PC-9 (cell line): ENCODE results near the gene PRKG1. TPM values are rescaled to one million over a fixed set of nuclear protein-coding genes. Genes with fewer than 3 reads are reported as not detected.

Experiments
- BruUV-seq: library from RNA; stranded (reverse); fragments of 400-500 nt; replicated peaks from 2 replicates; lab custom pipeline; 2021; lab: Mats Ljungman, UMichigan
- CTCF ChIA-PET: fragments of 300-600 bp; sonication (Branson Sonifier 250); formaldehyde crosslinking; loops from one replicate; lab custom pipeline; 2022; ENCODE audit warnings: antibody characterized with exemption; lab: Charles Lee
- POLR2A ChIA-PET: fragments of 300-600 bp; sonication (Branson Sonifier 250); formaldehyde crosslinking; loops from one replicate; lab custom pipeline; 2022; ENCODE audit warnings: antibody characterized with exemption; ENCODE audit not compliant: unreplicated experiment; lab: Charles Lee
- DNase-seq, 2 experiments: peaks; one replicate each; pipeline versions ENCODE4 v3.0.0 to v3.0.0-alpha.2; 2015 to 2022; ENCODE audit warnings: mixed read lengths in 1 of 2
- H2AFZ ChIP-seq: fragments of 200-600 bp; sonication (generic); 2 replicates; pipeline ENCODE4 v1.8.1; 2017; ENCODE audit warnings: antibody characterized with exemption
- H3F3A ChIP-seq: fragments of 200-600 bp; sonication (generic); 2 replicates; pipeline ENCODE4 v1.8.1; 2017; ENCODE audit warnings: antibody characterized with exemption, mild to moderate bottlenecking, low read depth; ENCODE audit not compliant: insufficient read depth
- H3K27ac ChIP-seq: fragments of 200-600 bp; sonication (generic); 2 replicates; pipeline ENCODE4 v1.6.1; 2016; ENCODE audit warnings: mixed run types
- H3K27me3 ChIP-seq: fragments of 200-600 bp; sonication (generic); 2 replicates; pipeline ENCODE4 v1.6.1; 2016; ENCODE audit warnings: low read depth, mixed run types; ENCODE audit not compliant: insufficient read depth
- H3K36me3 ChIP-seq: fragments of 200-600 bp; sonication (generic); 2 replicates; pipeline ENCODE4 v1.6.1; 2016; ENCODE audit warnings: low read depth, mixed run types
- H3K4me1 ChIP-seq: fragments of 200-600 bp; sonication (generic); replicated peaks from 2 replicates; pipeline ENCODE4 v1.6.1; 2016; ENCODE audit warnings: mixed run types; ENCODE audit not compliant: insufficient read depth
- H3K4me2 ChIP-seq: fragments of 200-600 bp; sonication (generic); 2 replicates; pipeline ENCODE4 v1.6.1; 2017; ENCODE audit warnings: mixed run types
- H3K4me3 ChIP-seq: fragments of 200-600 bp; sonication (generic); 2 replicates; pipeline ENCODE4 v1.6.1; 2016; ENCODE audit warnings: mixed run types
- H3K79me2 ChIP-seq: fragments of 200-600 bp; sonication (generic); 2 replicates; pipeline ENCODE4 v1.6.1; 2017; ENCODE audit warnings: low read depth, mixed run types
- H3K9me2 ChIP-seq: fragments of 200-600 bp; sonication (generic); 2 replicates; pipeline ENCODE4 v1.8.1; 2017; ENCODE audit warnings: mild to moderate bottlenecking; ENCODE audit not compliant: insufficient read depth
- H3K9me3 ChIP-seq: fragments of 200-600 bp; sonication (generic); 2 replicates; pipeline ENCODE4 v1.8.1; 2016; ENCODE audit warnings: low read depth; ENCODE audit not compliant: insufficient read depth
- H4K20me1 ChIP-seq: fragments of 200-600 bp; sonication (generic); 2 replicates; pipeline ENCODE4 v1.8.1; 2017; ENCODE audit not compliant: insufficient read depth
- EZH2 ChIP-seq: fragments of 200-600 bp; sonication (generic); IDR thresholded peaks from 2 replicates; pipeline ENCODE4 v1.8.0; 2017; ENCODE audit warnings: antibody characterized with exemption, low read depth
- intact Hi-C: fragments of 100-400 bp; cut with micrococcal nuclease; formaldehyde crosslinking; loops from one replicate; pipeline ENCODE4 v1.10.0; 2022; ENCODE audit not compliant: unreplicated experiment
- total RNA-seq: library from RNA; stranded (reverse); gene quantifications from 2 replicates; pipeline ENCODE4 v1.2.3, GENCODE V29; 2021
- TF ChIP-seq, protein P1 (sequence below): fragments of 200-600 bp; sonication (generic); conservative IDR thresholded peaks from 2 replicates; pipeline ENCODE4 v1.6.1; 2017; ENCODE audit warnings: mixed run types, antibody characterized with exemption, mild to moderate bottlenecking, moderate library complexity

The PRKG1 gene
- total RNA-seq, 1 experiment from 2014 or later, result 0.70 TPM

DNA sequence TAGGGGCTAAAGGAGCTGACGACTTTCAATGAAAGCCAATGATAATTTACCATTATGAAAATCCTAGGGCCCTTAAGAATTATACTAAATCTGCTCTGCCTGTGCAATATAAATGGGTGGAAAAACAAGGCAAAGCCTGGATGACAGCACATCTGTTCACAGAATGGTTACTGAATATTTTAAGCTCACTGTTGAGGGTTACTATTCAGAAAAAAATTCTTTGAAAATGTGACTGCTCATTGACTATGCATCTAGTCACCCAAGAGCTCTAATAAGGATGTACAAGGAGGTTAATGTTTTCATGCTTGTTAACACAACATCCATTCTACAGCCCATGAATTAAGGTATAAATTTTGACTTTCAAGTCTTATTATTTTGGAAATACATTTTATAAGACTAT is 1248.6 kb downstream of the PRKG1 start:
- no peaks in the 10 kb centered on the region for H3K79me2 ChIP-seq
- H3K27ac ChIP-seq, result no peak overlapping the region
- no peak overlapping the region for H3K4me2 ChIP-seq
- ChIA-PET POLR2A (interaction anchor here (0.5 kb wide), 1 partner anchor 132 kb away, joined by 3 read pairs; no protein-coding TSS in a partner anchor), CTCF (no interaction called here)
- DNase-seq, result no peak
- intact Hi-C loops, result no loop called here
- H3K4me1 ChIP-seq, result peaks cover 26% of the 10 kb centered on the region
- H4K20me1 ChIP-seq, result no peaks in the 10 kb centered on the region
- H3K9me2 ChIP-seq, result no peaks in the 10 kb centered on the region
- no TSS peak for BruUV-seq
- no peak overlapping the region for H2AFZ ChIP-seq
- H3K27me3 ChIP-seq, result no peaks in the 10 kb centered on the region
- H3K36me3 ChIP-seq, result 0 out of 2 replicates have a peak, but pooled peaks cover 8% of the 10 kb centered on the region
- H3F3A ChIP-seq, result peaks cover 27% of the 10 kb centered on the region
- H3K9me3 ChIP-seq, result peaks cover 18% of the 10 kb centered on the region; the same call in 1 of the 2 replicates
- TF ChIP-seq, protein P1, sequence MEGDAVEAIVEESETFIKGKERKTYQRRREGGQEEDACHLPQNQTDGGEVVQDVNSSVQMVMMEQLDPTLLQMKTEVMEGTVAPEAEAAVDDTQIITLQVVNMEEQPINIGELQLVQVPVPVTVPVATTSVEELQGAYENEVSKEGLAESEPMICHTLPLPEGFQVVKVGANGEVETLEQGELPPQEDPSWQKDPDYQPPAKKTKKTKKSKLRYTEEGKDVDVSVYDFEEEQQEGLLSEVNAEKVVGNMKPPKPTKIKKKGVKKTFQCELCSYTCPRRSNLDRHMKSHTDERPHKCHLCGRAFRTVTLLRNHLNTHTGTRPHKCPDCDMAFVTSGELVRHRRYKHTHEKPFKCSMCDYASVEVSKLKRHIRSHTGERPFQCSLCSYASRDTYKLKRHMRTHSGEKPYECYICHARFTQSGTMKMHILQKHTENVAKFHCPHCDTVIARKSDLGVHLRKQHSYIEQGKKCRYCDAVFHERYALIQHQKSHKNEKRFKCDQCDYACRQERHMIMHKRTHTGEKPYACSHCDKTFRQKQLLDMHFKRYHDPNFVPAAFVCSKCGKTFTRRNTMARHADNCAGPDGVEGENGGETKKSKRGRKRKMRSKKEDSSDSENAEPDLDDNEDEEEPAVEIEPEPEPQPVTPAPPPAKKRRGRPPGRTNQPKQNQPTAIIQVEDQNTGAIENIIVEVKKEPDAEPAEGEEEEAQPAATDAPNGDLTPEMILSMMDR, result no peak
- TF ChIP-seq EZH2, result no peak
- H3K4me3 ChIP-seq, result no peak overlapping the region

DNA sequence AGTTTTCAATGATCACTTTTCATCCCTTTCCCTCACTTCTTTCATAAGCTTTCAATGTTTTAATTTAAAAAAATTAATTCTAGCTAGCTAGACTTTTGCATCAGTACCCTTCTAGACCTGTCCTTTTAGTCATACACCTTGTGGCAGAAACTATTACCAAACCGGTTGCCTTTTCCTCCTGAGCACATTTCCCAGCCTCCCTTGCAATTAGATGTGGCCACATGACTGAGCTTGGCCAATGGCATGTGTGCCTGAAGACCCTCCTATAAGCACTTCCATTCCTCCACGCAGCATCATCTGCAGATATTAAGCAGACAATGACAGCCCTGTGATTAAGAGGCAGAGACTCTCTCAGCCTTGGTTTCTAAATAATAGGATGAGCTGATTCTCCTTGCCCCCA is 1252.1 kb downstream of the PRKG1 start:
- Histone ChIP-seq H3K9me3 (peaks cover 2% of the 10 kb centered on the region; the same call in 1 of the 2 replicates), H3K79me2 (no peaks in the 10 kb centered on the region), H3K36me3 (no peaks in the 10 kb centered on the region), H2AFZ (no peak overlapping the region), H3K9me2 (no peaks in the 10 kb centered on the region), H3K27ac (no peak overlapping the region), H3K4me2 (no peak overlapping the region), H3F3A (no peaks in the 10 kb centered on the region), H3K27me3 (no peaks in the 10 kb centered on the region), H4K20me1 (no peaks in the 10 kb centered on the region), H3K4me3 (no peak overlapping the region), H3K4me1 (no peaks in the 10 kb centered on the region)
- DNase-seq, result no peak
- ChIA-PET POLR2A (interaction anchor here (0.6 kb wide), 1 partner anchor 166 kb away, joined by 3 read pairs; no protein-coding TSS in a partner anchor), CTCF (no interaction called here)
- no TSS peak for BruUV-seq
- no peak for TF ChIP-seq EZH2
- TF ChIP-seq, protein P1, result no peak
- intact Hi-C loops, result no loop called here

DNA sequence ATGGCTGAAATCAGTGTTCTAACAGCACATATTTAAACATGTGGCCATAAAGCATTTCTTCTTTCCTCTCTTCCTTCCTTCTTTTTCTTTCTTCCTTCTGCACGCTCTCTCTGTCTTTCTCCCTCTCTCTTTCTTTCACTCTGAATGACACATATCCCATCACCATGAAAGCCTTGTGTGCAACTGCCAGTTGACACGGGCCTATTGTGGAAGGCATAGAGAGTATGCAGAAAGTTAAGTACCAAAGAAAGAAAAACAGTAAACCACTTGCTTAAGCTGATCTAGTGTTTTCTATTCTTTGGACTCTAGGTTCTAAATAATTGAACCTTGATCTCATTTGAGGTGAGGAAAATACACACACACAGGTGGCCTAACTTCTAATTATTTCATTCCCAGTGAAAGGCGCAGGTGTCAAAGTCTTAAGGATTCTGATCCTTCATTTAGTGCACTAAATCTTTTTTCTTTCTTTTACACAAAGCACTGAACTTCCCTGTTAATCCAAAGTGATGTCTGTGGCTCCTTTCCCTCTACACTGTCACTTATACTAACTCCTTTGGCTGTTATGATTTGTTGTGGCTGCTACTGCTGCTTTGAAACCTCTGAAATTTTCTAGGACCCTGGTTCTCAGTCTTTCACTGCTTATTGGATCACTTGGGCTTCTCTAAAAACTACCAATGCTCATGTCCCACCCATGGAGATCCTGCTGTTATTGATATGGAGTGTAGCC is 1257.5 kb downstream of the PRKG1 start:
- no peaks in the 10 kb centered on the region for H3K79me2 ChIP-seq
- CTCF ChIA-PET, result interaction anchor here (0.9 kb wide), 1 partner anchor 12 kb away, joined by 4 read pairs; no protein-coding TSS in a partner anchor
- TF ChIP-seq EZH2, result no peak
- TF ChIP-seq, protein P1, result no peak
- peak overlapping the region; percentile 7; the same call in 1 of the 2 replicates for H2AFZ ChIP-seq
- H3K4me2 ChIP-seq, result no peak overlapping the region
- H3K27ac ChIP-seq, result no peak overlapping the region
- POLR2A ChIA-PET, result no interaction called here
- H3K9me3 ChIP-seq, result peaks cover 5% of the 10 kb centered on the region
- no peak for DNase-seq
- H3K4me1 ChIP-seq, result peaks cover 16% of the 10 kb centered on the region
- H3K36me3 ChIP-seq, result no peaks in the 10 kb centered on the region
- H3K9me2 ChIP-seq, result no peaks in the 10 kb centered on the region
- H3K4me3 ChIP-seq, result no peak overlapping the region
- no peaks in the 10 kb centered on the region for H4K20me1 ChIP-seq
- no peaks in the 10 kb centered on the region for H3K27me3 ChIP-seq
- no peaks in the 10 kb centered on the region for H3F3A ChIP-seq
- no TSS peak for BruUV-seq
- intact Hi-C loops, result loop anchor here (5.0 kb wide), 1 partner anchor 120 kb away; no protein-coding TSS in a partner anchor
